ENCODE data around the gene LINS1.
"Not testable (repeated sequence)": the region's sequence is repeated elsewhere in the genome, so short reads cannot be mapped to it uniquely, and the experiment has no call there.

The LINS1 gene

GRCh38 chr15:100598655-100599054, 3.3 kb downstream of the LINS1 start:
- FAIRE-seq, result no peak

- FAIRE-seq, result no peak
These were observed 4.1 kb downstream of the LINS1 start for GRCh38 chr15:100597862-100598261.

- no peak for FAIRE-seq
These were observed 5.2 kb downstream of the LINS1 start for GRCh38 chr15:100596792-100597191.

GRCh38 chr15:100595964-100596363, 6.0 kb downstream of the LINS1 start:
- no peak for FAIRE-seq

- FAIRE-seq, result no peak
These were observed 8.6 kb downstream of the LINS1 start for GRCh38 chr15:100593431-100593830.

- FAIRE-seq, result no peak
These were observed 9.1 kb downstream of the LINS1 start for GRCh38 chr15:100592898-100593297.

- no peak for FAIRE-seq
These were observed 10.1 kb downstream of the LINS1 start for GRCh38 chr15:100591835-100592234.

- FAIRE-seq, result not testable (repeated sequence)
These were observed 10.8 kb downstream of the LINS1 start for GRCh38 chr15:100591163-100591562.

- FAIRE-seq, result no peak
These were observed 13.2 kb downstream of the LINS1 start for GRCh38 chr15:100588638-100589242.

- no peak for FAIRE-seq
These were observed 21.6 kb downstream of the LINS1 start for GRCh38 chr15:100580414-100580813.

- no peak for FAIRE-seq
These were observed 28.5 kb downstream of the LINS1 start for GRCh38 chr15:100573526-100573925.

GRCh38 chr15:100572362-100572983, 29.5 kb downstream of the LINS1 start:
- FAIRE-seq, result peak; percentile 97

- no peak for FAIRE-seq
These were observed 30.3 kb downstream of the LINS1 start for GRCh38 chr15:100571592-100572167.

GRCh38 chr15:100570735-100571313, 31.2 kb downstream of the LINS1 start:
- no peak for FAIRE-seq

- no peak for FAIRE-seq
These were observed 31.7 kb downstream of the LINS1 start for GRCh38 chr15:100570275-100570674.

GRCh38 chr15:100569391-100569790, 32.6 kb downstream of the LINS1 start:
- FAIRE-seq, result no peak

GRCh38 chr15:100566850-100567628, 34.9 kb downstream of the LINS1 start:
- FAIRE-seq, result no peak

GRCh38 chr15:100565591-100565990, 36.4 kb downstream of the LINS1 start:
- FAIRE-seq, result no peak

GRCh38 chr15:100560323-100560722, 41.7 kb downstream of the LINS1 start:
- FAIRE-seq, result no peak

- no peak for FAIRE-seq
These were observed 42.7 kb downstream of the LINS1 start for GRCh38 chr15:100559330-100559729.

GRCh38 chr15:100558771-100559254, 43.2 kb downstream of the LINS1 start:
- no peak for FAIRE-seq

GRCh38 chr15:100553468-100553867, 48.5 kb downstream of the LINS1 start:
- FAIRE-seq, result no peak

- FAIRE-seq, result no peak
These were observed 54.0 kb downstream of the LINS1 start for GRCh38 chr15:100547961-100548360.
